GM18526 (cell line): ENCODE measurements around the gene SEMA7A.

ENCODE experiments used
- POLR2A ChIP-seq: IDR thresholded peaks from 3 replicates; pipeline ENCODE4 v1.6.1; 2011; ENCODE audit not compliant: insufficient read length; ENCODE audit errors: extremely low read depth

Gene SEMA7A

DNA sequence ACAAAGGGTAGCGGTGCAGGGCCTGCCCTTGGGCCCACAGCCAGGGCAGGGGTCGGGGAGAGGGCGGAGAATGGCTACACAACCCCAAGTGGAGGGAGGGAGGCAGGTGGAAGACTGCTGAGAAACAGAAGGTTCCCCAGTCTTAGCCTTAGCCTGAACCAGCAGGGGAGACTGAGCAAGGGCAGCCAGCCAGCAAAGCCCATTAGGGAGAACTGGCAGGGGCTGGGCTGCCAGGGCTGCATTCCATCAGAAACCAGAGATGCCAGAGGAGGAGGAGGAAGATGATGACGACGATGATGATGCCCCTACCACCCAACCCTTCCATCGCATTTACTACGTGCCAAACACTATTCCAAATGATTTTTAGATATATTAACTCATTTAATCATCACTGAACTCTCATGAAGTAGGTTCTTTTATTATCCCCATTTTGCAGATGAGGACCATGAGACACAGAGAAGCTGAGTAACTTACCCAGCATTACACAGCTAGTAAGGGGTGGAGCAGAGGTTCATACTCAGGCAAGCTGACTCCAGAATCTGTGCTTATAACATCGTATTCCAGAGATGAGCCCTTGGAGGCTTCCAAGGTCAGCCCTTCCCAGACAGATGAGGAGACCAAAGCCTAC lies 8.7 kb downstream of the SEMA7A start:
- no peak for TF ChIP-seq POLR2A

DNA sequence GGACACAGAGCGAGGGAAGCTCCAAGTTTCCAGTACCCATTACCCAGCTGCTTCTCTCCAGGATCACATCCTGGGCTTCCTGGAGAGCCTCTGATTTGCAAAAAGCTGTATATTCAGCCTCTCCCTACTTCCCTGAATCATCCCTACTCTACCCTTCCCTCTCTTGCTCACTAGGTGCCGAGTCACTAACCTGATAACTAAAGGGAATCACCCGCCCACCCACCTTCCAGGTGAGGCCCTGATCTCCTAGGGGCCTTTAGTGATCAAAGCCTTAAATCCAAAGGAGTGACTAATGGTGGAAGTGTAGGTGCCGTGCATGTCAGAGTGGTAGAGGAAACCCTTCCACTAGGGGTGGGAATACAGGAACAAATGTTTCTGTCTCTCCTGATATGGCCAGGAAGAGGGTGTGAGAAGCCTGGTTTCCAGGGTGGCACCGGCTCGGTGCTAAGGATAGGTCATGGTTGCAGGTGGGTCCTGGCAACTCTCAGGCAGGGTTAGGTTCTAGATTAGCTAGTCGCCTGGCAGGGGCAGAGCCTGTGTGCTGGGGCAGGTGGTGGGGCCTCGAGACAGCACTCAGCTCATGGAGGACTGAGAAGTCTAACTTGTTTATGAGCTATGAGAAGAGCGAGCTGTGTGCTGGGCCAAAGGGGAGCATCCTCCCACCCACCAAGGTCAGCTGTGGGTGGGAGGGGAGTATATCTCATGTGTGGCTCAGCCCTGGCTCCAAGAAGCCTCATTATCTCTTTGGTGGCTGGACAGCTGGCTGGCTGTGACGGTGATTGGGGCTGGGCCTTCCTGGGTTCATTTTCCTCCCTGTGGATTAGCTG lies 10.1 kb downstream of the SEMA7A start:
- TF ChIP-seq POLR2A = no peak

DNA sequence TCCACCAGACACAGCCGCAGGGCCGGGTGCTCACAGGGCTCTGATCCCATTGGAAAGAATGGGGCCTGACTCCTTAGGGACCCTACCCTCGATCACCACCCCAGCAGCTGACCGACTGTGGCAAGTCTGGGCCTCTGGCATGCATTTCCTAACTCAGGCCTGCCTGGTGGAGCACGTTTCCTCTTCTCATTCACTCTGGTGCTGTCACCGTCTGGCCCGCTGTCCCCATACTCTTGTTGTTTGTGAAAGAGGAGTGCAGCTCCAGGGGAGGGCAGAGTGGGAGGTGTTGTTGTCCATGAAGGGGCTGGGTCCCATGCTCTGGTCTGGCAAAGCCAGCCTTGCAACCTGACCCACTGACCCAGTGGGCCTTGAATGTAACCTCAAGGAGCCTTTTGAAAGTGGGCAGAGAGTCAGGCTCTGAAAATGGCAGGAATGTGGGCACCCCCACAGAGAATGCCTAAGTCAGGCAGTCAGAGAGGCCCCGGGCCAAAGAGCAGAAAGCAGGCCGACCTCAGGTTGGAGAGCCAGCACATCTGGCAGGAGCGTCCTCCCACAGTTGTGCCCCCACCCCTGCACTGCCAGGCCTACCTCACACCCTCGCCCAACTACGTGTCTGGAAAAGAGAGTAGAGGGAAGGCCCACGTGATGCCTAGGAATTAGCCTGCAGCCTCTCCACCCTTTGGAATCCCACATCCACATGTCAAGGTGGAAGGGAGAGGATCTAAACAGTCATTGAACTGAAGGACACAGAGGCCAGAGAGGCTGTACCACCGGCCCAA lies 10.9 kb downstream of the SEMA7A start:
- TF ChIP-seq POLR2A = no peak

DNA sequence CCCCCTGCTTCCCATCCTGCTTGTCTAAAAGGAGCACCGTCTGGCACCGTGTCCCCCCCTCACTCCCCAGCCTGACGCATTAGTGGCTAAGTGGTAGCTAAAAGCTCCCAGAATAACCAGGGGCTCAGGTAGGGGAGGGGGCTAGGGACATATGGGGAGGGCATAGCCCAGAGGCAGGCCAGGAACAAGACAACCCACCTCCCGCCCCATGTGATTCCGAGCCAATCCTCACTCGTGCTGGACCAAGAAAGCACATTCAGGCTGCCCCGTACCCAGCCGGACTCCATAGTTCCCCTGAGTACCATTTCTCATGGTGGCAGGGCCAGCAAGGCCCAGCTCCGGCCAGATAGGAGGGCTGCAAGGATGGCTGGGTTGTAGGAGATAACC lies 11.5 kb downstream of the SEMA7A start:
- TF ChIP-seq POLR2A = no peak

DNA sequence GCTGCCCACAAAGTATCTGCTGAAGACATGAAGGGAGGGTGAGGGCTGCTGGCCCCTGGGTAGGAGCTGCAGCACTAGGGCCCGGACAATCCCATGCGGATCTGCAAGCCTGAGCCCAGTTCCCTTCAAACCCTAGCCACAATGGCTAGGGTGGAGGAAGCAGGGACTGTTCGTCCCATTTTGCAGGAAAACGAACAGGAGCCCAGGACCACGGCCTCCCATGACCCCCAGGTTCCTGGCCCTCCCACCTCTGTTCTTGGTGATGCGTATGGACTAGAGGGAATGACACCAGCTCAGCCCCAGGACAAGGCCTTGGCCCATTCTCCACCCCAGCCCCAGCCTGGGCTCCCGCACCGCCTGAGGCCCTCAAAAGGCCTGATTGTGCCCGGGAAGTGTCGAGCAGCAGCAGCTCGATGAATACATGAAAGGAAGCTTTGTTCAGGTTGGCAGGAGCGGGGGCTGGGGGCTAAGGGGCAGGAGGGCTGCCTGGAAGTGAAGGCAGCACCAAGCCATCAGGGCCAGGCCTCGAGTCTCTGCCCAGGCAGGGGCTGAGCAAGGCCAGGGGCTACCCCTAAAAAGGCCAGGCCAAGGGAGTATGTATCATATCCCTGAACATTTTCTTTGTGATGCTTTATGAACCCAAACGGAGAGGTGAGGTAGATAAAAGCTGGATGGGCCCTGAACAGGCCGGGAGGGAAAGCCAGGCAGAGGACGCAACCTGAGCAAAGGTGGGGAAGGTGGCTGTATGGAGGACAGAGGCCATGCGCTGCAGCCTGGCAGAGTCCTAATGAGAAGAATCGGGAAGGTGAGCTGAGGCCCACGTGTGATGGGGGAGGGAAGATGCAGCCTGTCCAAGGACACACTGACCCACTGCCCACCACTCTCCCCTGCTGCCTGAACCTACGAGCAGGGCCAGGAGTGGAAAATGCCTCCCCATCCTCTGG lies 12.2 kb downstream of the SEMA7A start:
- TF ChIP-seq POLR2A = no peak

DNA sequence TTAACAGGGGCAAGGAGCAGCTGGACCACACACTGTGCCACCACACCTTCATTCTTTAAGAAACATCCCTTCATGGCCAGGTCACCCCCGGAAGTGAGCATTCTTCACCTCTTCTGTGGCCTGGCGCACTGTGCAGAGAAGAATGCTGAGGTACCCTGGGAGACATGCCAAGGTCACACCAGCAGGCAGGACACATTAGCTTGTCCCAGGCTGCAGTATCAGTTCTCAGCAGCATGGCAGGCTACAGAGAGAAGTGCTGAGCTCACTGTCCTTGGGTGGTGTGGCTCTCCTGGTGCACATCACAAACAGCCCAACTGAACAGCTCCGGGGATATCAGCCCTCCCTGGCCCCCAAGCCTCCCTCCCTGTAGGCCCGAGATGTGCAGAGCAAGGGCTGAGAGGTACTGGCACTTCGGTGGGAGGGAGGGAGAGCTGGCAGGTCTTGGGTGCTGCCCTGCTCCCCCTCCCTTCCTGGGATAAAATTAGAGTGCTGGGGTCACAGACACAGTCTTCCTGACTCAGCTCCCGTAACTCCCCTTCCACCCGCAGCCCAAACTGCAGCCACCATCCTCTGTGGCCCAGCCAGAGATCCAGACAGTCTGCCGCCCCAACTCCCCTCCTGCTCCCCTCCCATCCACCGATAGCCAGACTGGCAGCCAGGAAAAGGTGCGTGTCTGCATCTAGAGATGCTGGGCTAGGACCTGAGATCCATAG lies 13.4 kb downstream of the SEMA7A start:
- TF ChIP-seq POLR2A = no peak

DNA sequence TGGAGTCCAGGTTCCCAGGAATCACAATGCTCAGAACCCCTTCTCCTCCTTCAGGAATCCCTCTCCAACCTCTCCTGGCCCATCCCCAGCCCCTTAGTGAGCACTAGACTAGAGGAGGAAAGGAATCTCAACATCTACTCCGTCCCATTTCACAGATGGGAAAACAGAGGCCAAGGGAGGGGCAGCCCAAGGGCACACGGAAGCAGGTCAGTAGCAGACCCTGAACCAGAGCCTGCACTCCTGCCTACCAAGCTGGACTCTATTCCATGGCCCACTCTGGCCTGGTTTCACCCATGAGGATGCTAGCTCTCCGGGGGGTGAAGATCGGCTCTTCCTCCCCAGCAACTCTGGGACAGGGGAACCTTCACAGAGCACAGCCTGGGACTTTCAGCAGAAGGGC lies 14.3 kb downstream of the SEMA7A start:
- TF ChIP-seq POLR2A = no peak

DNA sequence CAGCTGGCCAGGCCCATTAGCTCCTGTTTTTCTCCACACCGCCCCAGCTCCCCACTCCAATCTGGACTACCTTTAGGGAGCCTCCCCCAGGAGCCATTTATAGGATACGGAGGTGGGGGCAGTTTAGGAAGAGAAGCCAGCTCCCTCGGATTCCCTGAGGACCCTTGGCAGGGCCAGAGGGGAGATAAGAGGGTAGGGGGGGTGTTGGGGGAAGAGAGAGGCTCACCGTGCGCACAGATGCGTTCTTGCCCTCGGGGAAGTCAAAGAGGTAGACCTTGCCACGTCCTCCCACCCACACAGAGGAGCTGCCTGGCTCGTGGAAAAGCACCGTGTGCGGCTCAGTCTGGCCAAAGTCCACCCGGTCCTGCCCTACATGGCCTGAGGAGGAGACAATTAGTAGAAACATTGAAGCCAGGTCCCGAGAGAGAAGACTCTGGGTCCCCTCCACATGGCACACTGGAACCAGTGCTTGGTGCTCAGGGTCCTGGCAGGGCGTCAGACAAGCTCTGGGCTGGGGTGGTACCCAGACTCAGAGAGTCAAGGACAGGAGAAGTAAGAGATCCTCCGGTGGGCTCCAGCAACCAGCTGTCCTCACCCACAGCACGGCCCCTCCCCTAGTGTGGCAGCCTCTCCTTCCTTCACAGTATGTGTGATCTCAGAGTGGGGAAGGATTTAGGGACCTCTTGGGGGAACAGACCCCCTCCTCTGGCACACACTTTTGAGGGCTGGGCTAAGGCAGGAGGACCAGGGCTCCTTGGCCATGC lies 15.0 kb downstream of the SEMA7A start:
- TF ChIP-seq POLR2A = no peak

DNA sequence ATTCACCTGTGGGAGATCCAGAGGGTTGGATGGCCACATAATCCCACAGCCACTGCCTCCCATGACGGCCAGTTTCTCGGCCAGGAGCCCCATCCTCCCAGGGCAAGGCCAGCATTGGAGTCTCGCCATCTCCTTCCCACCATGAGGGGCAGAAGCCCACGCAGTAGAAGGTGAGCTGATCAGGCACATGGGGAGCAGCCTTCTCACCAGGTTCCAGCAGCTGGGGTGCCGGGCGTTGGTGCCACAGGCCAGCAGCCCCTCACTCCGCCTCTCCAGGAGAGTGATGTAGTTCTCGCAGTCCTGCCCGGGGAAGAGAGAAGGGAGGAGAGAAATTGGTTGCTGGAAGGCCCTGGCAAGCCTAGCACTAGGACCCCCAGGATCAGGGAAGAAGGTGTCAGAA lies 16.1 kb downstream of the SEMA7A start:
- peak; percentile 17 for TF ChIP-seq POLR2A

DNA sequence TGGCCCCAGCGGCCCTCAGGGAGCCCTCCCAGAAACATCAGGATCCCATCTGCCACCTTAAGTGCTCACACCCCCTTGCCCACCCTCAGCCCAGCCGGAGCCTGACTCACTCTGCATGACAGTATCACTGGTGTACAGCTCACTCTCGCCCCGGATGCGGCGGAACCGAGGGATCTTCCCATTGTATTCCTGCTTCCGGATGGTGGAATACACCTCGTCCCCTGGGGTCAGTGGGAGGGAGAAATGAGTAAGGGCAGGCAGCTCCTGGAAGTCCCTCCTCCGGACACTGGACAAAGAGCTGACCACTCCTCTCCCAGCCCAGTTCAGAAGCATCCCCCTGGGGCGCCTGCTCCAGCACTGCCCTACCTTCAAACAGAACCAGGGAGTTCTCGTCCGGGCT lies 16.5 kb downstream of the SEMA7A start:
- TF ChIP-seq POLR2A = no peak

DNA sequence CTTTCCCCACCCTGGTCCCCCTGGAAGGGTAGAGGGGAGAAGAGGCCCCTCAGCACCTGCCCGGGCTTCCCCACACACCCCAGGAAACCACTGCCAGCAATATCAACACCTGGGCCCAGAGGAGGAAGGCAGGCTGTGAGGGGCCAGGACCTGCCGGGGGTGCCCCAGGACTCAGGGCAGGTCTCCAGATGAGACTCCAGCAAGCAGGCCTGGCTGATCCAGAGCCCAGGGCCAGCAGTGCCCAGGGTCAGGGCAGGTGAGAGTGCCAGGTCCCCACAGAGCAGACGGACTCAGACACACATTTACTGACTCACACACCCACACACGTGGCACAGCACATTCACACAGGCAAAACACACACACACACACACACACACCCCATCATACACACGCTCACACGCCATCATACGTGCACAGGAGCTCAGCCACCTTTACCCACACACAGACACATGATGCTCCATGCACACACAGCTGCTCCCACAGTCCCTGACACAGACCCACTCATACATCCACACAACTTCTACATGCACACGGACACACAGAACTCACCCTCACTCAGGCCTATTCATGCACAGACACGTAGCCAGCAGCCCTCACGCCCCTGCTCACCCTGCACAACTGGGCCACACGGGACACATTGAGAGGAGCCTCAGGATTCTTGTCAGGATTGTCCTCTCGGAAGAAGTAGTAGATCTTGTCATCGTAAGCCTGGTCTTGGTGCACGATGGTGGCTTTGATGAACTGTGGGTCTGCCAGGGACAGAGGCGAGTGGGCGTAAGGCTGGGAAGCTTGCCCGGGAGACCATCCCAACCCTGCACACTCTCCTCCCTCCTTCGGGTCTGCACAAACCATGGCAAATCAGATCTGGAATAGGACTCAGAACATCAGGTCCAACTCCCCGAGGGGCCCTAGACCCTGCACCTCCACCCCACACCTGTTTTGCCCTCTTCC lies 17.5 kb downstream of the SEMA7A start:
- TF ChIP-seq POLR2A = no peak

DNA sequence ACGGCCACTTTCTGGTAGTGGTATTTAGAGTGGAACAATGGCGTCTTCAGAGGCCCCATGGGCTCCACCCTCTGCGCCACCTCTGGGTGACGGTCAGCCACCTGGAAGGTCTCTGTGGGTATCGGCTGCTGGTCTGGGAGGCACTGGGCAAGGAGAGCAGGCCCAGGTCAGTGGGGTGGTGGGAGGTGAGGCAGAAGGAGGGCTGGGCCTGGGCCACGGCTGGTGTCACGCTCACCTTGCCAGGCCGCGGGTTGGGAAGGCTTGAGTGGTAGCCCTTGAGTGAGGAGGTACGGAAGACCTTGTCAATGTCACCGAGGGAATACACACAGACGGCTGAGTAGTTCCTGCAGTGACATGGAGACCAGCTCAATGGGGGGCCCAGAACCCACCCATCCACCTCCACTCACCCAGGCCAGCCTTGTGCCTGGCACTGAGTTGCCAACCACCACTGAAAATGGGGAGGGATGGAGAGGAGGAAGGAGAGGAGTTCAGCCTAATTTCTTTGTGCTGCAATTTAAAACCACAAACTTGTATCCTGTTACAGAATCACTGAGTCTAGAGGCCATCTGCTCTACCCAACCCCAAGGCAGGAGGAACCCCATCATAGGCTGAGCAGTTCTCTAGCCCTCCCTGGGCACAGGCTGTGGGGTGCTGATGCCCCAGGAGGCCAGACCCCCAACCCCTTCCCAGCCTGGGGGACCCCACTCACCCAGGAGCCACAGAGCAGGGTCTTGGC lies 19.0 kb downstream of the SEMA7A start:
- no peak for TF ChIP-seq POLR2A
